ENCODE results near the gene PRDM16.
"Not testable (repeated sequence)": the region's sequence is repeated elsewhere in the genome, so short reads cannot be mapped to it uniquely, and the experiment has no call there.

PRDM16 gene

DNA sequence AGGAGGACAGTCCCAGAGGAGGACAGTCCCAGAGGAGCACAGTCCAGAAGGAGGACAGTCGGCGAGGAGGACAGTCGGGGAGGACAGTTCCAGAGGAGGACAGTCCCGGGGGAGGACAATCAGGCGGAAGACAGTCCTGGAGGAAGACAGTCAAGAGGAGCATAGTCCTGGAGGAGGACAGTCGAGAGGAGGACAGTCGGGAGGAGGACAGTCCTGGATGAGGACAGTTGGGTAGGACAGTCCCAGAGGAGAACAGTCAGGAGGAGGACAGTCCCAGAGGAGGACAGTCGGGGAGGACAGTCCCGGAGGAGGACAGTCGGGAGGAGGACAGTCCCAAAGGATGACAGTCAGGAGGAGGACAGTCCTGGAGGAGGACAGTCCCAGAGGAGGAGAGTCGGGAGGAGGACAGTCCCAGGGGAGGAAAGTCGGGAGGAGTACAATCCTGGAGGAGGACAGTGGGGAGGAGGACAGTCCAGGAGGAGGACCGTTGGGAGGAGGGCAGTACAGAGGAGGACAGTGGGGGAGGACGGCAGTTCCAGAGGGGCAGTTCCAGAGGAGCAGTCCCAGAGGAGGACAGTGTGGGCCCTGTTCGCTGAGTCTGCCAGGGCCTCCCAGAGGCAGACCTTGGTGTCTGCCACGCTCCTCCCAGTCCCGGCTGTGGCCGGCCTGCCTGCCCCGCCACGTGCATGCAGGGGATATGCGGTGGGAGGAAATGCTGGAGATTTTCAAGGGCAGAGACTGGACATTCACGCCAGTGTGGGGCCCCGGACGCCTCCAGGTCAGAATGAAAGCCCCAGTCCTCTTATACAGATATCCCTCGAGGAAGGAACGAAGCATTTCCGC lies 201.6 kb downstream of the PRDM16 start:
- no peak for DNase-seq

DNA sequence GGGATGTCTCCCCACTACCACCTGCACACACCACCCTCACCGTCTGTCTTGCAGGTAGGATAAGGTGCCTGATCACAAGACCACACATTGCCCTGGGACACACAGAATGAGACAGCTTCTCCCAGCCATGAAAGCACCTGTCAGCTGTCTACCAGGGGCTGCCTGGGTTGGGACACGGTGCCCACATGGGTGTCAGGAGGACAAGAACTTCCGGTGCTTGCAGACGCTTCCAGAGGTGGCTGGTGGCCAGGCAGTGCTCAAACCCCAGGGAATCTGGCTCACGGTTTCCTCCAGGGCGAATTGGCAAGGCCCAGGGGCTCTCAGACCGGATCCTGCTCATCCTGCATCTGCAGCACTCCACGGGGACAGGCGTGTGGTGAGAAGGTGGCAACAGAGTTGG lies 202.9 kb downstream of the PRDM16 start:
- no peak for DNase-seq

DNA sequence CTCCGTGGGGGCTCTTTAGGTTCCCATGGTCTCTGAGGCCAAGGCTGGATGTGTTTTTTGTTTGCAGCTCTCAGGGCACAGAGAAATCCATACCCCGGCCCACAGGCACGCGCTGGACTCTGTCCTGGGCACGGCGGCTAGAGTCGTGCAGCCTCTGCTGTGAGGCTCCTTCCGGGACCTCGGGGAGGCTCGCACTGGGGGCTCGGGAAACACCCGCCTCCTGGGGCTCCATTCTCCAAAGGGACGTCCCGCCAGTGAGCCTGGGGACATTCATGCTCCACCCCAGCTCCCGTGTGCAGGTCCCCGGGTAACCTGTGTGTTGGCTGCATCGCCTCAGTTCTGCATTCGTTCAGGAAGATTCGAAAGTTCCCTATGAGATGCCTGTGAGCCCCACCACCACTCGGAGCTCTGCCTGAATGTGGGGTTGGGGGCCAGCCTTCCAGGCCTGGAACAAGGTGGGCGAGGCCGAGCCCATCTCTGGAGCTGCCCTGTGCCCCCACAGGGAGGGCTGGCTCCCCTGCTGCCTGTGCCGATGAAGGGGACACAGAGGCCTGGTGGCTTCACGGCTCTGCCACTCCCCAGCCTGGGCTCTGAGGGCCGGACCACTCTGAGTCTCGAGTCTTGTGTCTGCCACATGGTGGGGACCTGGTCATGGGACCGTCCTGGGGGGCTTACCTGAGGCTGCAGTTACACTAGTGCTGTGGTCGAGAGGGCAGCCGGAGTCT lies 203.5 kb downstream of the PRDM16 start:
- DNase-seq = no peak

DNA sequence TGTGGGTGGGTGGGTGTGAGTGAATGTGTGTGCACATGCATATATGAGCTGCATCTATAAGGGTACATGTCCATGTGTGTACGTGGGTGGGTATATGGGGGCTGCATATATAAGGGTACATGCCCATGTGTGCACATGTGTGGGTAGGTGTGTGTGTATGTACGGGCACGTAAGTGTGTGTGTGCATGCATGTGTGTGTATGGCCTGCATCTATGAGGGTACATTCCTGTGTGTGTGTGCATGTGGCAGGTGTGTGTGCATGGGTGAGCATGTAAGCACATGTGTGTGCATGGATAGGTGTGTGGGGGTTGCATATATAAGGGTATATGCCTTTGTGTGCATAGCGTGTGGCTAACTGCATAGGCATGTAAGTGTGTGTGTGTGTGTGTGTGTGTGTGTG lies 204.4 kb downstream of the PRDM16 start:
- no peak for DNase-seq

DNA sequence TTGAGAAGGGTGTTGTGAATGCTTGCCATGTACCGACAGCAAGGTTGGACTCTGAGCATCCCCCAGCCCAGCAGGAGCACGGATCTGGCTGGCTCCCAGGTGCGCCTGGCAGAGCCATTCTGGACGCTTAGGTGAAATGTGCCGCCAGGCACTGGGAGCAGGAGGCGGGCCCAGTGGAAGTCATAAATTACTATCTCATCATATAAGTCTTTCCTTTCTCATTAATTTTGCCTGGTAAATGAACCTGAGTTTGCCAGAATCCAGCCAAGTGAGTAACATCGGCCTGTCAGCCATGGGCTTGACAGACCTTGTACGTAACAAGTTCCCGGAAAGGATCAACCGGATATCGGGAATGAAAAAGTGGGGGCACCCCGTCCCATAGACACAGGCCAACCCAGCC lies 206.0 kb downstream of the PRDM16 start:
- DNase-seq = no peak

DNA sequence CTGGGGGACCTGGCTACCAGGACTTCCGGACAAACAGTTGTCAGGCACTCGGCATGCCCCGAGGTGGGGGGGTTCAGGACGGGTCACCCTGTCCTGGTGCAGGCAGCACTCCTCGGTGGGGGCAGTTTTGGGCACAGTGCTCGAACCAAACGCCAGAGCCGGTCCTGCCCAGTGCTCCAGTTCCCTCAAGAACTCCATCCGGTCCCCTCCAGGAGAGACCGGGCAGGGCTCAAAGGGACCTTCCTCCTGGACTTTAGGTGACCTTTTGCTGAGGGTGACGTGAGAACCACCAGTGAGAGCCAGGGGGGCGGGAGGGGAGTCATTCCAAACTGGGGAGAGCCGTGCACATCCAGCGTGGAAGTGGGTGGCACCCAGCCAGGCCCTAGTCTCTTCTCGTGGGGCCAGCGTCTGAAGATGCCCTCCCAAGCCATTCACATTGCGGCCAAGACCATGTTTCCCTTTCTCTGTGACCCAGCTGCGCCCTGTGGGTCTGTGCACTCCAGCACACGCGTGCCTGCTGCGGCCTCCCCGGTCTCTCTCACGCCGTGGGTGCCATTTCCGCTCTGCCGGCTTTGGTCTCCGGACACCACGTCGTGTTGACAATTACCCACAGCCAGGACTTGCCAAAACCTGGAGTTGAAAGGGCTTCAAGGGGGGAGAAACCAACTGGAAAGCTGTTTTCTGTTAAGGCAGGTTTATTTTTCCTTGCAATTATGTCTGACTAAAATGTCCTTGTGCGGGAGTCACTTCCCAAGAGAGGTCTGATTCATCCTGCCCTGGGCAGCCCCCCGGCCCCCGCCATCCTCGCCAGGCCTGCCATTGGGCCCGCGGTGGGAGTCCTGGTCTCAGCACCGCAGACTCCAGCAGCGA lies 206.7 kb downstream of the PRDM16 start:
- peak; percentile 28 for DNase-seq

DNA sequence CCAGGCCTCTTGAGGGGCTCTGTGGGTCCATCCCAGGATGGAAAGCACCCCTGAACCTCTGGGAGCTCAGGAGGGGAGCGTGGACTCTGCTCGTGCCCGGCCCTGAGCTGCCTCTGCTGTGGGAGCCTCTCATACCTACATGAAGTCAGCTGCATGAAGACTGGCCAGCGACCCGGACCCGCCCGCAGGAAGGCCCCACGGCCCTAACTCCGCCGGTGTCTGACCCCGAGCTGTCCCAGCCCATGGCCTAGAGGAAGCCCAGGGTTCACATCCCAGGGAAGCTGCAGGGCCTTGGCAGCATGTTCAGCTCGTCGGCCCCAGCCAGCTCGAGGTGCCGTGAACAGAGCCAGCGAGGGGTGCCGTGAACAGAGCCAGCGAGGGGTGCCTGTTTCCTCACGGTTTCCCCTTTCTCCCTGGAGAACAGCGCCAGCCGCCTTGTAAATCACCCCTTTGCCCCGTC lies 207.4 kb downstream of the PRDM16 start:
- no peak for DNase-seq

DNA sequence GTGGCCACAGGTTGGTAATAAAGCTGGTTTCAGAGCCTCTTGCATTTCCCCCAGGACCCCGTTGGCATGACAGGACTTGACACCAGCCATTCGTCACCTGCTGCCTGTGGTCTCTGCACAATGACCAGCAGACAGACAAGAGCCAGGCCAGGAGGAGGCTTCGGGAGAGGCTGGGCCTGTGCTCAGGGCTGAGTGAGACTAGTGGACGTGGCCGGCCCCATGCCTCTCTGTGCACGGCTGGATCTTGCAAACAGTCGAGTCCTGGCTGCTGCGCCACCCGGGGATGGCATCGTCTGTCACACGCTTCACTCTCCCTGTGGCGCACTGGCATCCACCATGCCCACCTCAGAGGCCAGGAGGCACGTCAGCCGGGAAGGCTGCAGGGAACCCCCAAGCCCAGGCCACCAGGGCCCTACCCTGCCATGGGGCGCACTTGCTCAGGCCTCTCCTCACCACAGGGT lies 208.0 kb downstream of the PRDM16 start:
- no peak for DNase-seq

DNA sequence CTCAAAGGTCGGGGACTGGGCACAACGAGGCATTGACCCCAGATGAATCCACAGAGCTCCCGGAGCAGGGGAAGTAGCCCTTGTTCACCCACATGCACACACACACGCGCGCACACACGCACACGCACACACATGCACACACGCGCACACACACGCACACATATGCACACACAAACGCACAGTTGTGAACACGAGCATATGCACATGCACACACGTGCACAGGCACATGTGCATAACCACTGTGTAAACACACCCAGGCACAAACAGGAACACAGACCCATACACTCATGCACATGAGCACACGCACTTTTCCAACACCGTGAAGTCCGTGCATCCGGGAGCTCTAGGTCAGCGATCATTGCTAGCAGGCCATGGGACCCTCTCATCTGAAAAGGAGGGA lies 208.6 kb downstream of the PRDM16 start:
- no peak for DNase-seq

DNA sequence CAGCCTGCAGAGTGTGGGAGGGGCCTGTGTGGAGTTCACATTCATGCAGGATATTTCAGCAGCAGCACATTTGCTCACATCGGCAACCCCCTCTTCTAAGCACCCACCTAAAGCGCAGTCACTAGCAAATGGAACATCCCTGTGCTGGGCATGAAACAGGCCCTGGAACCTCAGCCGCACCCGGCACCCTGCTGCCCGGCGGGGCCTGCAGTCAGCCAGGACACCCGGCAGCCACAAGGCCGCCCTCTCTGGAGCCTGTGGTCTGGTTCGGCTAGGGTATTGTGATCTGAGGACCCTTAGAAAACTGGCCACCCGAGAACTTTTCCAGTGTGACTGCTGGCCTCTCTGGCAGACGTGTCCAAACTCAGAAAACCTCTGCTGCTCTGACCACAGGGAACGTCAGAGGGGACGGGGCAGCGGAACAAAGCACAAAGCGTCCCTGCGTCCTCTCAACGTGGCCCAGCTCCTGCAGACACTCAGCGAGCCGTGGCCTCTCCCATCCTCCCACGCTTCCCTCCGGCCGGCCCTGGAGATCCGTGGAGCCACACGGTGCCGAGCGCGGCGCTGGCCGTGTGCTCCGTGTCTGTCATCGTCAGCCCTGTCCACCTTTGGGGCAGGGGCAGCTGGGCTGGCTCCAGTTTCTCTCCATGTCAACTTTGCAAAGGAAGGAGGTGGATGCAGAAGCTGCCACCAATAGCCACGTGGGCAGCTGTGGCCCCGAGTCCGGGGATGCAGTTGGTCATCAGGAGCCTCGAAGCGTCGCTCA lies 209.6 kb downstream of the PRDM16 start:
- DNase-seq = no peak

DNA sequence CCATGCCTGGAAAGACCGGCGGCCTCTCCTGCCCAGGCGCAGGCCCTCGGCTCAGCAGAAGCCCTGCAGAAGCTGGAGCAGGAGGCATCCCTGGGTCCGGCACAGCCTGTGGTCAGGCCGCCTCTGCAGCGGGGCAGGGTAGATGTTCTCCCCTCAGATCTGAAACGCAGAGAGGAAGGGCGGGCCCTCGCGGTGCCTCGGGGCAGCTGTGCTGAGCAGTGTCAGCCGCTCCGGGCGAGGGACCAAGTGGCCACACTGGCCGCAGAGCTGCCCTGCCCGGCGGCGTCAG lies 210.1 kb downstream of the PRDM16 start:
- no peak for DNase-seq

DNA sequence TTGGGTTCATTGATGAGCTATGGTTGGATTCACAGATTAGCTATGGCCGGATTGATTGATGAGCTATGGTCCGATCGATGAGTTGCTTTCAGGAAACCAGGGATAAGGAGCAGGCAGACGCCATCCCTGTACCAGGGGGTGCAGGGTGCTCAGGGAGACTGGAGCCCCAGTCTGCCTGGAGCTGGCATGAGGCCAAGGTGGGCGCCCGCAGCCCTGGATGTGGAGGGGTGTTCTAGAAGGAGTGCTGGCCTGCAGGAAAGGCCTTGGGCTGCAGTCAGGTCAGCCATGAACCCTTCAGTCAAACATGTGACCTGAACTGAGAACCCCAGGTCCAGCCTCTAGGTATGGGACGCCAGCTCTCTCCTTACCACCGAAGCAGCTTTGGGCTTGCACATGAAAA lies 212.7 kb downstream of the PRDM16 start:
- DNase-seq = no peak

DNA sequence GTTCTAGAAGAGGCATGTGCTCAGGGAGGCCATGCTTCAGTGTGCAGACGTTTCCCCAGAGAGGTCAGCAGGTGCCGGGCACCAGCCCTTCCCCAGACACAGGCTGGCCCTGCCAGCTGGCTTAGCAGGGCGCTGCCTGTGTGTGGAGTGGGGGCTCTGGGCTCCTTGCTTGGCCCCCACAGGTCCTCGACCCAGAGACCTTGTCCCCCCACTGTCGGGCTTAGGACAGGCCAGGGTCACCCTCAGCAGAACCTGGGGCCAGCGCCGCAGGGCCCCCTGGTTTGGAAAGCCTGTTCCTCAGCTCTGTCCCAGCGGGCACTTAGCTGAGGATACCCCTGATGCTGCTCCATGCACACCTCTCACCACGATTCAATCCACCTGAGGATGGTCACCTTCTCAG lies 213.2 kb downstream of the PRDM16 start:
- no peak for DNase-seq

DNA sequence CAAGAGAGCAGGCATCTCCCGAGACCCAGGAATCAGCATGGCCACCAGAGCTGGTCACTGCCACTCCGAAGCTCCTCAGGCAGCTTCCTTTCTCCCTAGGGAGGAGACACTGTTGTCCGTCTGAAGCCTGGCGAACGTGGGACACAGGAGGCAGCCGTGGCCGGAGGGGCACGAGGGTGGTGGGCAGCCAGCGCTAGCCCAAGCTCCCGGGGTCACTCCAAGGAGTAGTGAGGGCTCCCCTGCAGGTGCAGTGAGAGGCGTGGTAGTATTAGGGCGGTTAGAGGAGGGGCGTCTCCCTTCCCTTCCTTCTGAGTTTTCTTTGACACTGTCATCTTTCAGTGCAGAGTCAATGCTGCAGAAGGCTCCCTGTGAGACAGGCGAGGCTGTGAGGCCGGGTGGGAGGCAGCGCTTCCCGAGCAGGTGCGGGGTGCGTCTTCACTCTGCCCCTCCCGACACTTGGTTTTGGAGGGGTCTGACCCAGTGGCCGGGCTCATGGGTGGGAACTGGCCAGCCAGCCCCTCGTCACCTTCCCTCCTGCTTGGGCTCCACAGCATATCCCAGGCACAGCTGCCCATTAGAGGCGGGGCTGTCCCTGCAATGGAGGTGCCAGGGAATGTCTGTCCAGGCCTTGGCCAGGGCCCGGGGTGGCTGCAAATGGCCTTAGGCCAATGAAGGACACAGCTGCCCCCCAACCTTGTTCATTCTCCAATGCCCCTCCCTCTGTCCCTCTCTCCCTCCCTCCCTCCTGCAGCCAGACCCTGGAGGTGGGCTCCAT lies 213.8 kb downstream of the PRDM16 start:
- DNase-seq = no peak

DNA sequence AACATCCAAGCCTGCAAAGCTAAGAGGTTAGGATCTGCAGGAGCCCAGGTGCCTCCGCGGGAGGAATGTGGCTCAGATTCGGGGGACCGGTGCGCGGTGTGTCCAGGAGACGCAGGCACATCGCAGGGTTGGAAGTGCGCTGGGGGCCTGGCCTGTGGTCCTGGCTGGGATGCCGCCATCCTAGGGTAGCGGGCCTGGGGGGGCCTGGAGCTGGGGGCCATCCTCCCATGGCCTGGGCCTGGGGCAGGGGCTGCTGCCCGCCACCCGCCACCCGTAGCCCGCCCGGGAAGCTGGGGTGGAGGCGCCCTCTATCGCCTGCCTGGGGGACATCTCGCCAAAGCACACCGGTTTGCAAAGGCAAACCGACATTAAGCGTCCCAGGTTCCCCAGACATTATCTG lies 214.8 kb downstream of the PRDM16 start:
- DNase-seq = peak; percentile 68

DNA sequence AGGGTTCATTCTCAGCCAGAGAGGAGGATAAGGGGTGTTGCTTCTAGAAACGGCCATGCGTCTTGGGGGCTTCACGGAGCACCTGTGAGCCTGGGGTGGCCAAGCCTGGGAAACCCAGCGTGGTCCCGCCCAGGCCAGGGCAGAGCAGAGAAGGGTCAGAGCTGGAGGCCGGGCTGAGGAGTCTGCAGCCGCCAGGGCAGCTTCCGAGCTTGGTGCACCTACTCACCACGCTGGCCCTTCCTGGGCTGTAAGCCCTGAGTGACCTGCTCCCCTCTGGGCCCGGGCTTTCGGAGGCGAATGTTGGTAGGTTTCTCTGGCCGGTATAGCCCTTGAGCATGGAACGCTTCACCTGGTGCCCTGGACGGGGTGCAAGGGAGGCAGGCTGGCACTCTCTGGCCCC lies 215.7 kb downstream of the PRDM16 start:
- DNase-seq = no peak

DNA sequence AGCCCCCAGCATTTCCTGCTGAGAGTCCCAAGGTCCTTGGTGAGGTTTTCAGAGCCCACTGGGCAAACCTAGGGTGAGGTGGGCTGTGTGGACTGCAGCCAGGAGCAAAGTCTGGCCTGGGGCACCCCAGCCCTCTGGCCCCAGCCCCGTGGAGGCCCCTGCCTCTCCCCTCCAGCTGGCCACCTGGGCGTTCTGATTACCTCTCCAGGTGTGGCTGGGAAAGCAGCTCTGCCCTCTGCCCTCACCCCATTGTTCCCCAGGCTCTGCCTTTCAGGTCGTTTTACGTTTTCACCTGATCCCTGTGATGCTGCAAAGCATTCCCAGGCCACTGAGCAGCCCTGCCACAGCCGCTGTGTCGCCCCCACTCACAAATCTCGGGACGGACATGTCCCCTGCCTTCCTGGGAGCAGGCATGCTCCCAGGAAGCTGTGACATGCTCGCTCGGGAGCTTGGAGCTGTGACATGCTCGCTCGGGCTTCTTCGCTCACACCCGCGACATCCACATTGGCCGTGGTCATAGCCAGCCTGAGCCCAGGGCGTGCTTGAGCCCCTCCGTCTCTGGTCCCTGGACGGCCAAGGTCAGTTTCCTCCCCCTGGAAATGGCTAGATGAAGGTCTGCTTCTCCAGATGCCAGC lies 216.2 kb downstream of the PRDM16 start:
- DNase-seq = no peak

DNA sequence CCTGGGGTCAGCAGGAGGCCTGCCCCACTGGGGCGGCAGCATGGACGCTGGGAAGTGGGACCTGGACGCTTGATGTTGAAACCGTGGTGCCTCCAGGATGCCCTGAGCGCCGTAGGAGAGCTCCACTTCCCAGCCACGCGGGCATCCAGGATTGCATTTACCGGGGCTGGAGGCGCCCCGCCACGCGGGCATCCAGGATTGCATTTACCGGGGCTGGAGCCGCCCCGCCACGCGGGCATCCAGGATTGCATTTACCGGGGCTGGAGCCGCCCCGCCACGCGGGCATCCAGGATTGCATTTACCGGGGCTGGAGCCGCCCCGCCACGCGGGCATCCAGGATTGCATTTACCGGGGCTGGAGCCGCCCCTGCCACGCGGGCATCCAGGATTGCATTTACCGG lies 218.1 kb downstream of the PRDM16 start:
- not testable (repeated sequence) for DNase-seq

DNA sequence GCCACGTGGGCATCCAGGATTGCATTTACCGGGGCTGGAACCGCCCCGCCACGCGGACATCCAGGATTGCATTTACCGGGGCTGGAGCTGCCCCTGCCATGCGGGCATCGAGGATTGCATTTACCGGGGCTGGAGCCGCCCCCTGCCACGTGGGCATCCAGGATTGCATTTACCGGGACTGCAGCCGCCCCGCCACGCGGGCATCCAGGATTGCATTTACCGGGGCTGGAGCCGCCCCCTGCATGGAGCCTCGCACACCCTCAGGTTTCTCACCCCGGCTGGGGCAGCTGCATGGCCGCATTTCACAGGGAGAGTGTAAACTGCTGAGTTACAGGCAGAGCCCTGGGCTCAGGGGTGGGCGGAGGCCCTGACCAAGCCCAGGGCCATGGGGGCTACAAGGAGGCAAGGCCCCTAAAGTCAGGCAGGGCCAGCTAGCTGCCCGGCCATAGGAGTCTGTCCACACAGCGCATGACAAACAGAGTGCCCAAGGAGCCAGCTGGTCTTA lies 218.7 kb downstream of the PRDM16 start:
- DNase-seq = no peak

DNA sequence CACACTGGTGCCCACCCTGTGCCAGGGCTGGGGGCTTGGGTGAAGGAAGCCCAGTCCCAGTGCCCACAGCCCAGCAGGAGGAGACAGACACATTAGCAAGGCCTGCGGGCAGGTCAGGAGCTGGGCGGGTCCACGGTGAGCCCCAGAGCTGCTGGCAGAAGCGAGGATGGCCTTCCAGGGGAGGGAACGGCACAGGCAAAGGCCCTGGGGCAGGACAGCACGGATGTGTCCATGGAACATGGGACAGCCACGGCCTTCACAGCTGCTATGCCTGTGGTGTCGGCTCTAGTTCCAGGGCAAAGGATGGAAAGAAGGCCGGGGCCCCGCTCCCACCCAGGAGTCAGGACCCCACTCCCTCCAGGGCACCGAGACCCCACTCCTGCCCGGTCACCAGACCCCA lies 220.5 kb downstream of the PRDM16 start:
- DNase-seq = no peak

DNA sequence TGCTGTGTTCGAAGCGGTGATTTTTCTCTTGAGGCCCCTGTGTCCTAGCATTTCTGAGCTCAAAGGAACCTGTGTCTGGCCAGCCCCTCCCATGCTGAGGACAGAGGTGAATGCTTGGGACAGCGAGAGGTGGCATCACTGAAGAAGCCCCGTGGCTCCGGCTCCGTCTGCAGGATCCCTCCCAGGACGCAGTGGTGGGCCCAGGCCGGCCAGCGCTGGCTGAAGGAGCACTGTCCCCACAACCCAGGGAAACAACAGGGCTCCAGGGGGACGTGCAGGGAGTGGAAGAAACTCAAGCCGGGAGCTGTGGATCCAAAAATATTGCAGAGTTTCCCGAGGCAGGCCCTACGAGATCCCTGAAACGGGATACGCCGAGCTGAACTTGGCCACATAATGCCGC lies 221.4 kb downstream of the PRDM16 start:
- no peak for DNase-seq

Data from eye (tissue), 1 donor.